Left hindlimb (tissue), 1 donor: ENCODE measurements around the gene LIPC.

Experiments
- DNase-seq: peaks from one replicate; pipeline ENCODE4 v3.0.0-alpha.2; 2018

Gene LIPC

DNA sequence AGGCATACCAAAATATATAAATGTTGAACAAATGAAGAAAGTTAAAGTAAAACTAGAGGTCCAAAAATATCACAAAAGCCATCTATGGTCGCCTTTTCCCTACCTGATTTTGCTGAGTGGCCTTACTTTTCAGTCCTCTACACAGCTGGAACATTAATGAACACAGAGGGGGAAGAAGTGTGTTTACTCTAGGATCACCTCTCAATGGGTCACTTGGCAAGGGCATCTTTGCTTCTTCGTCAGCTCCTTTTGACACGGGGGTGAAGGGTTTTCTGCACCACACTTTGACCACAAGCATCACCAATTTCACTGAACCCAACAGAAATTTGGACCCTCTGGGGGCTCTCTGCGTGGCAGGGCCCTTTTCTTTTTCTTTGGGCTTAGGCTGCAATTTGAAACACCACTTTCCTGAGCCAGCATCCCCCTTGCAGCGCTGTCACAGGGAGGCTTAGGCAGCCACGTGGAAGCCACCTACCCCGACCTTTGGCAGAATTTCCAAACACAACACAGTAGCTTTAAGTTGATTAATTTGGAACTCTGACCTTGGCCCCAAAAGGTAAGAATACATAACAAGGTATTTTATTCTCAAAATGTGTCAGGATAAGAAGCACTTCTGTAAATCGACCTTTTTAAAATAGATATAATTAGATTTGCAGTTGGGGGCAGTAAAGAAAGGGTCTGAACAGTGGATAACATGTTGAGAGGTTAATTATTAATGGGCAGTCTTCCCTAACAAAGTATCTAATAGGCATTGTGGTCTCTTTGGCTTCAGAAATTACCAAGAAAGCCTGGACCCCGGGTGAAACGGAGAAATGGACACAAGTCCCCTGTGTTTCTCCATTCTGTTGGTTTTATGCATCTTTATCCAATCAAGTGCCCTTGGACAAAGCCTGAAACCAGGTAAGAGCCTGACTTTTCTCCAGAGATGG lies at the start of gene LIPC:
TSS of gene LIPC (plus strand) at position 771 of the 929 bp plus-strand sequence. CDS start at position 813, 42 bp downstream.
- no peak for DNase-seq

DNA sequence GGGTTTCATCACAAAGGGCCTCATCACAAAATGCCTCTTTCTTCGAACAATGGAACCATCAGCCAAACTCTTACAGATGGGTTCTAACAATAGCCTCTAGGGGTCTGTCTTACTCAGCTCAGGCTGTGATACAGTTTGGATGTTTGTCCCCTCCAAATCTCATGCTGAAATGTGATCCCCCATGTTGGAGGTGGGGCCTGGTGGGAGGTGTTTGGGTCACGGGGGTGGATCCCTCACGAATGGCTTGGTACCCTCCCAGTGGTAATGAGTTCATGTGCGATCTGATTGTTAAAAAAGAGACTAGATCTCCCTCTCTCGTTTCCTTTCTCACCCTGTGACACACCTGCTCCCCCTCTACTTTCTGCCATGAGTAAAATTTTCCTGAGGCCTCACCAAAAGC lies 47.9 kb upstream of the LIPC start:
- DNase-seq = no peak

DNA sequence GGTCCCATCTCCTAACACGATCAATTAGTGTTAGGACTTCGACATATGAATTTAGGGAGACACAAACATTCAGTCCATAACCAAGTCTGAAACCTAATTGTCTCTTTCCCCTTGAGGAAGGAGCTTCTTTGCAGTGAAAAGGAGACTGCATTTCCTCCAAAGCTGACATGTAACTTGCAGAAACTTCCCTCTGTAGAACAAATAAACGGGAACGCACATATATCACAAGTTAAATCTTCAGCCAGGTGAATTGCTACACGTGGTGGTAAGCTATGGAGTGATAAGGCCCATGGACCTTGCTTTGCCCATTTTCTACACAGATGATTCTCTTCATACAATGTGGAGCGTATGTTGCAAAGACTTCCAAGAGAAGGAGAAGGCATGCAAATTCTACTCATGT lies 47.1 kb upstream of the LIPC start:
- DNase-seq = no peak

DNA sequence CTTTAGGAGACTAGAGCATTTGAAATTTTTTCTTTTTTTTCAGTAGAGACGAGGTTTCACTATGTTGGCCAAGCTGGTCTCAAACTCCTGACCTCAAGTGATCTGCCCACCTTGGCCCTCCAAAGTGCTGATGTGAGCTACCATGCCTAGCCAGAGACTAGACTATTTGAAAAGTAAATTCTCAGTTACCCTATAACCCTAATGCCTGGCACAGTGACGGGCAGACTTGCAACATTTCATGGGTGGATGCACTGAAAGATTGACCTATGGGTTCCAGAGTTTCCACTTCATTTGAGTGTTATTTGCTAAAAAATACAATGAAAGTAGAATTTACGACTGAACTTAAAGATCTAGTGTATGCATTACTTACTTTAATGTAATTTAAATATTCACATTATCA lies 45.7 kb upstream of the LIPC start:
- DNase-seq = no peak

DNA sequence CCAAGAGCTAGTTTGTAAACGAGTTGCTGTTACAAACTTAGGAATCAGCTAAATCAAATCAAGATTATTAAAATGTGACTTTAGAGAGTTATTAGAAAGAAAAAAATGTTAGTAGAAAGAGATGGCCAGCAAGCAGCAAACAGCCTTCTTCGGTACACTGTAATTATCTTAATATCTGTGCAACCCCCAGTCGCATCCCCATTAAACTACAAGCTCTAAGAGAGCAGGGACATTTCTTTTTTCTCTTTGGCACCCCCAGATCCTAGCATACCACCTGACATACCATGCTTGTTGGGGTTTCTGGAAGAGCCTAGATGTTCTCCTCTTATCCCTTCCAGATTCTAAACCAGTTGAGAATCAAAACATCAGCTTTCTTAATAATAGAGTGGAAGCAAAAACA lies 45.1 kb upstream of the LIPC start:
- no peak for DNase-seq

DNA sequence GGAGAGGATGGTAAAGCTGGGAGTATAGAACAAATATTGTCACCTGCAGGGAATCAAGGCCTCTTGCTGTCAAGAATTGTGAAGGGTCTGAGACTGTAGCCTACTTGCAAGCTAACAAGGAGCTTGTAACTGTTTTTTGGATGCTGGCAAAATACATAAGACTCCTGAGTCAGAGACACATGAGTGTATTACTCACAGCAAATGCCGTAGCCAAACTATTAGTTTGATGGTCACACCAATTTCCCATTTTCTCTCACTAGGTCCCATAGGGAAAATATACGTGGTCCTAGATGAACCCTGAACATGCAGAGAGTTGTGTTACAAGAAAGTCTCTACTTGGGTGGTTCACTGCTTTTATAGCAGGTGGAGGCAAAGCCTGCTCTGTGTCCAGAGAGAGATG lies 44.7 kb upstream of the LIPC start:
- DNase-seq = no peak

DNA sequence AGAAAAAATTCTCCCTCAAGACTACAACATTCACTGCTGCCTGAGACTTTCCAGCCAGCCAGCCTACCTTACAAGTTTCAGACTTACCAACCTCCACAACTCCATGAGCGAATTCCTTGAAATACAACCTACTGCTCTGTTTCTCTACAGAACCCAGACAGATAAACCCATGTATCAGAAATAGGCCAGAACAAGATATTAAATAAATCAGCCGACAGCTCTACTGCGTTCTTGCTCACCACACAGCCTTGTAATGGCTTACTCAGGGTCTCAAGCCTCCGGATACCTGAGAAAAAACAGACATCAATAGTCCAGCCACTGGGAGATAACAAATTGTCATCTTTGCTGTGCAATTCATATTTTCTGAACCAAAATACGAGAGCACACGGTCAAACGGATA lies 43.6 kb upstream of the LIPC start:
- DNase-seq = no peak

DNA sequence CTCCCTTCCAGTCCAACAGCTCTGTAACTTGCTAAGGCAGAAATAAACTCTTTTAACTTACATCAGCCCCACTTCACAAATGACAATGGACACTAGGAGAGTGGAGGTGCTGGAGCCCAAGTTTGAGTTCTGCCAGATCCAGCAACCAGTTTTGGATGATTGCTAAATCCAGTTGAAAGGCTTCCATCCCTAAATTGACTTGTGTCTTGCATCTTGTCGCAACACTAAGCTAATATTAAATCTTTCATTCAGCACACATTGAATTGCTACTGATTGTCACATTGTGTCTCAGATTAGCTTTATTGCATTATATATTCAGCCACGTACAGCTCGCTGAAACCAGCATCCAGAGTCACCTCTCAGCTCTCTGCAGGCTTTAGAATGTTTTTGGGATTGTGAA lies 41.7 kb upstream of the LIPC start:
- no peak for DNase-seq

DNA sequence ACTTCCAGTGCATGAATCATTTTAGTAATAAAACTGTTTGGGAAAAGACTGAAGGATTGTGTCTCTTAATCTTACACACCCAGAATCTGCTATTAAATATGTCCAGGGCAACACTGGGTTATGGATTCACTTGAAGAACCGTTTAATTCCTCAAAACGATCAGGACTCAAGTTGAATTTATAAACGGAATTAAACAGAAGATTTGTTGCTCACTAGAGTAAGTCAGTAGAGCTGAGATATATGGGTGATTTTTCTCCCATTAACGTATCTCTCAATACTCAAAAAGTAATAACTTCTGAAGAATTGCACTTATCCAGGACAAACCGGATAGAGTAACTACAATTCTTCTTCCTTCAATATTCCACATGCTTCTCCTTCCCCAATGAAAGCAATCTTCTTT lies 41.1 kb upstream of the LIPC start:
- DNase-seq = no peak

DNA sequence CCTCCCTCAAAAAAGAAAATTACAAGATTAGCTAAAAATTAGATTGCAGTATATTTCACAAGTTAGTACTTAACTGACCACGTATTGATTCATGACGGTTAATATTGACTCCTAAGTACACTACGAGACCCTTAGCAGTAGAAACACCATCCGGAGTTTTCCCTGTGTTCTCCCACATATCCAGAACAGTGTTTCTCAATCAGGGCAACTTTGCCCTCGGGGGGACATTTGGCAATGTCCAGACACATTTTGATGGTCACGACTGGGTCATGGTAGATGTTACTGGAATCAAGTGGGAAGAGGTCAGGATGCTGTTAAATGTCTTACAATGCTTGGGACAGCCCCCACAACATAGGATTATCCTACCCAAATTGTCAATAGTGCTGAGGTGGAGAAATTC lies 40.7 kb upstream of the LIPC start:
- DNase-seq = no peak

DNA sequence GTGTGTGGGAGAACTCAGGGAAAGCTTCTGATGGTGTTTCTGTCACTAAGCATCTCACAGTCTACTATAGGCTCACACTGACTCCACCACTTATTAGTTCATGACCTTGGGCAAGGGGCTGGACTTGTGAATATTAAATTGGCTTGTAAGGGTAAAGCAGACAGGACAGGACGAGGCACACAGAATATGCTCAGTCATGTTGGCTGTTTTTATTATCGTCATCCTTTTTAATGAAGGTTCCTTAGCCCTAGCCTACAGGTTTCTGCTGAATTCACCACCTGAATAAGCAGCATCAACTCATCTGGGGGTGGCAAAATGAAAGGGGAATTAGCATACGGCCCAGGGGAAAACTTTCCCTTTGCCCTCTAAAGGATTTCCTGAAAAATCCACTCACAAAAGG lies 39.6 kb upstream of the LIPC start:
- DNase-seq = no peak

DNA sequence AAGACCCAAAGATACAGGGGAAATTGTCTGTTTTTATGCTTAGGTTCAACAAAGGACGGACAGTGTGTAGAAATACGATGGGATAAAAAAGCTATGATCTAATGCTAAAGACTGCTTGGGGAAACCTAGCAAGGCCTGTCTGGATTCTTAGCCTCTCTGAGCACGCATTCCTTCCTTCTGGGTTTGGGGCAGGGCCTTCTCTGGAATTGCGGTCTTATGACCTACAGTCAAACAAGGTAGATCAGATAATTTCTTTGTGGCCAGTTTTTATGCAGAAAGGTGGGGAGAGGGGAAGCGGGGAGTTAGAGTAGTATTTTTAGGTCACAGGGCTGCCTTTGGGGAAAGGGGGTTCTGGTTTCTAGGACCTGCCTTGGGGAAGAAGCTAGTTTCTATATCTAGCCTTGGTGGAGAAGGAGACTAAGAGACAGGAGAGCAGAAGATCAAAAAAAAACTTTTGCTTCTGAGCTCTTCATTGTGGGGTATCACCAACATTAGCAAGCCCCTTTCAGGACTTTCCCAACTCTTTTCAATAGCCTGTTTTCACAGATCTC lies 39.1 kb upstream of the LIPC start:
- no peak for DNase-seq

DNA sequence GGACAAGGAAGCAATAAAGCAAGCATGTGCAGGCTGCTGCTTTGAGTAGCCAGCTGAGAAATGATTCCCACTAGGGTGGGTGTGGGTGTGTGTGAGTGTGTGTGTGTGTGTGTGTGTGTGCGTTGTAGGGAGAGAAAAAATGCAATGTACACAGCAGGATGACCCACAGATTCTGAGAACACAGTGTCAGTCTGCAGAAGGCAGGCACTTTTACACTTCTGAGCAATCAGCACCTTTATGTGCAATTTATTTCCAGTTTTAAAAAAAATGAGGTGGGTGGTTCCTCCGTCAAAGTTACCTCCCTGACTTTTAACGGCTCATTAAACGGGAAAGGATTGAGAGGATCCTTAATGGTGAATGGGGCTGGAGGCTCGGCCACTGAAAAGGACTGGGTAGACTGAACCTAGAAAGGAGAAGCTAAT lies 38.5 kb upstream of the LIPC start:
- DNase-seq = peak; percentile 37

DNA sequence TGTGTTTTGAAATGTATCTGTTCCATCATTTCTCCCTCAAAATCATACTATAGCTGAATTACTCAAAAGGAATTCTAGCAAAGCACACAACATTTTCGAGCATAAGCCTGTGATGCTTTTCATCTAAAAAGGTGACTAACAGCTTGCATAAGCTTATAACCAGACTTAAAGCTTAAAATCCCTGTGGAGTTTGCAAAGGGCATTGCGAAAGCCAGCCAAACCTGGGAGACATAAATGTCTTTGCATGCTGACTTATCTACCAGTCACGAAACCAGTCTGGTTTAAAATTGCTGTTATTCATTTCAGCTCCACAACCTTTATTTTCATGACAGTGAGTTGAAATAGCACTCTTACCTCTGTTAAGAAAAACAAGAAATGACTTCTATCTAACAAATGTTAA lies 35.6 kb upstream of the LIPC start:
- no peak for DNase-seq

DNA sequence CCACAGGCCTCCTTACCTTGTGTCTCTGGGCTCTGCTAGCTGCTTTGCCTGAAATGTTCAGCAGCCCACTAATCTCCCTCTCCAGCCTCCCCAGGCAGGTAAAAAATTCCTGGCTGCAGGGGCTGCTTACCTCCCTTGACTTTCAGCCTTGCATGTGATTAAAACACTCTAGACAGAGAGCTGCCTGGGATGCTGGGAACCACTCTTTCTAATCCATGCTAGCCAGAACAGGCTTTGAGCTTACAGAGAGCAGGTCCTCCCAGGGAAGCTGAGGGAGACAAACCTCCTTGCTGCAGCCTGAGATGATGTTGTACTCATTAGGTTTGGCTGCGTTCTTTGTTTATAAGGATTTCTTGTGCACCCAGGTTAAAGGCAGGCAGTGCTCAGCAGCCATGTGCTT lies 33.7 kb upstream of the LIPC start:
- DNase-seq = no peak

DNA sequence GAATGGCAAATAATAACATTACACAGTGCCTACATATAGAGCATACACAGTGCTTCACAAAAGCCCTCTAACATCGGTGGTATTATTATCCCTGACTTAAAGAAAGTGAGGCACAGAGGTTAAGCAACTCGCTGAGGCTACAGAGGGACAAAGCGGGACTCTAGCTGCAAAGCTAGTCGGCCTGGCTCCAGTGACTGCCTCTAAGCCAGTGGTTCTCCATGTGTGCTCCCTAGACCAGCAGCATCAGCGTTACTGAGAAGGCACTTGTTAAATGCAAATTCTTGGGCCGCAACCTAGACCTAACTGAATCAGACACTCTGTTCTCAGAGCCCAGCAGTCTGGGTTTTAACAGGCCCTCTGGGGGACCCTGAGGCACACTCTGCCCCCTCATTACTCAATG lies 33.1 kb upstream of the LIPC start:
- no peak for DNase-seq

DNA sequence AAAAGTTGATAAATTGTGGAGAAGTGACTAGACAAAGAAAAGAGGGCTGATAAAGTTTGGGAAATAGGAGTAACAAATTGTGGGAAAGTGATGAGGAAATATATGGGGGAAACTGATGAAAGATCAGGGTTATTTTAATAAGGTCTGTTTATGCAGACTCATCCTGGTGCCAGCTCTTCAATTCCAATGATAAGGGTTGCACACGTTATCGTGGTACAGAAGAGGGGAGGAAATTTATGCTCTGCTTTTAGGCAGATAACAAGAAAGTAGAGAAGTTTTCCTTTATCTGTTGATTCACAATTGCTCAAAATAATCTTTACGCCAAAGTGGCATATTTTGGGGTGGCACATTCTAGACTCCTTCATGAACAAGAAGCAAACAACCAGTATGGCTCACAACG lies 32.1 kb upstream of the LIPC start:
- DNase-seq = no peak

DNA sequence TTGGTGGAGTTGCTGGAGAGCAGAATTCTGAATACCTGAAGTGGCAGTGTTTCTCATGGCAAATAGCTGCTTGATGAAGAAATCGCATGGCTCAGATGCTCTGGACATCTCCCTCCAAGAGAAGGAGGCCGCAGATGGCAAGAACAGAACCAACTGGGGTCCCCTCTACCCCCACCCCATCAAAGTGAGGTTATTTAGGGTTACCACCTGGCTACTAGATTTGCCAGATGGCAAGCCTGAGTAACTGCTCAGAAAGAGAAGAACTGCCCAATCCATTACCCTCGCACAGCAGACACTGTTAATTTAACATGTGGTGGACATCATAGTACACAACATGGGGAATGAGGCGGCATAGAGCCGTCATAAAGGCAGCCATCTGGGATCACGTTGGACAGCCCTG lies 30.5 kb upstream of the LIPC start:
- no peak for DNase-seq

DNA sequence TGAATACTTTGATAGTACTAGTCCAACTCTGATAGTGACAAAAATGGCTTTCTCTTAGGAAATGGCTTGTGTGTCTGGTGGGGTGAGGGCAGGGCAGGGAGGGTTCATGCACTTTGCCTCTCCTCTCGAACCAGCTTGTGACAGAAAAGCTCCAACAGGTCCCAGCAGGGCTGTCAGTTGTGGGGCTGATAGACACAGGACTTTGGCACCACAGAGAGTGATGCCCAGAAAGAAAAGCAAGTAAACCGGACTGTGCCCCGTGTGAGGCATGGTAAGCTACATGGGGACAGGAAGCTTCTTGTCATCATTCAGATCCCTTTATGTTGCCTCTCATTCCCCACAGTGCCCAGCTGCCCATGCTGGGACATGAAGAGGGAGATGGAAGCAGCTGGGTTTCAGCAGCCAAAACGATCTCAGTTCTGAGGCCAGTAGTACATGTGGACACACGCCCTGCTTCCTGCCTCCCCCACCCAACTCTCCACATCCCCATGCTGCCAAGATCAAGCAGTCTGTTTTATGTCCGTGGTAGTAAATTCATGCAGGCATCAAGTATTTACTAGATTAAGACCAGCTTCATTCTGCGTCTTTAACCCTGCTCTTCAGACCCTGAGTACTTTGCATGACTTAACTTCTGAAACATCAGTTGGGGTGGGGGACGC lies 29.7 kb upstream of the LIPC start:
- no peak for DNase-seq

DNA sequence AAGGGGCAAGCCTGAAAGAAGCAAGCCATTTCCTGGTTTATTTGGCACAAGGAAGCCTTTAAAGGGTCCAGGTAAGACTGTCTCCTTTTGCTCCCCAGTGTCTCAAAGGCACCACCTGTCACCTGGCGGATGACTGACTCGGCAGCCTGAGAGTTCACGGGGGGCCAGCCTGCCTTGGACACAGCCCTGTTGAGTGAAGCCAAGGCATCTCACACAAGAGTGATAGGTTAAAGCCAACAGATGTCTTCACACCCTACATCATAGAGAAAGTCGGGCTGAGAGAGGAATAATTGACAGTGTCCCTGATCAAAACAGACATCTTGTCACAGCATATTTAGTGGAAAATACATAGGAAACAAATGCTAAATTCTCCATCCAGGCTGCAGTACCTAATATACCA lies 28.2 kb upstream of the LIPC start:
- DNase-seq = no peak

DNA sequence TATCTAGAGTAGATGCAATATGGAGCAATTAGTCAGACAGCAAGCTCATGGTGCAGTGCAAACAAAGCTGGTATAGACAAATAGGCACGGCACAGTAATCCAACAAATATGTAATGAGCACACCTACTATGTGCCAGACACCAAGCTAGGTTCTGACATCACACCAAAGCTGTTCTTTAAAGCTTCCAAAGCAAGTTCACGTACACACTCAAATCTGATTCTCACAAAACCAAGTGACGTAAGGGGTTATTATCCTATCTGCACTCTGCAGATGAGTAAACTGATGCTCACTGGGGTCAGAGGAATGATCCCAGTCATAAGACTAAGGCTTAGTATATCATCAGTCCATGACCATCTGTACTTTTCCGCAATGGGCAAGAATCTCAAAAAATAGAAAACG lies 27.8 kb upstream of the LIPC start:
- DNase-seq = no peak

DNA sequence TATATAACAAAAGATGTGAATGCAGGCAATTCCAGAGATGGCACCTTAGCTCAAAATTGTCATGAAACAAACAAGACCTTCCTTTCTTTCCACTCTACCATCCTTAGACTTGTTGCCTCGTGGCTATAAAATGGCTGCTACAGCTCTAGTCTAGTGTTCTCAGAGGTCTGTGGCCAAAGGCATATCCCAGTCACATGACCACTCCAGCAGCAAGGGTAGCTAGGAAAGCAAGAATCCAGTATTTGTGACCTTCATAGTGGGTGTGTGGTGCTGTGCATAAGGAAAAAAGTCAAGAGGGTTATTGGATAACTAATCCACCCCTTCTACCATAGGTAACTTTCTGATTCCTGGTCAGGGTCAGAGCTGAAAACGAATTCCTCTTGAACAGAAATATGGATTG lies 27.1 kb upstream of the LIPC start:
- no peak for DNase-seq

DNA sequence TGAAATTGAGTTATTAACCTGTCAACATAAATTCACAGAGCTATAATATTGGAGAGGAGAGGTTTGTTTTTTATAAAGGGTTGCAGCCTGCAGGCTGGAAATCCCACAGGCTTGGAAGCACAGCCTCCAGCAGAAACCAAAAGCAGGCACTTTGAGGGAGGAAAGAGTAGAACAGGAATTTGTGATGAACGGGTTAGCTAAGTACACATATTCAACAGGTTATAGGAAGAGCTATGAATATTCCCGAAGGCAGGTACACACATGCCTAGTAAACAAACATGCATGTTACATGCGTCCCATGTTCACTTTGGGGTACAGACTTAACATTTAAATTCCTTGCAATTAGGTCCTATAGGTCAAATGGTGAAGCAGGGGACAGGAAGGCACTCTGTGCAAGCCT lies 25.9 kb upstream of the LIPC start:
- no peak for DNase-seq

DNA sequence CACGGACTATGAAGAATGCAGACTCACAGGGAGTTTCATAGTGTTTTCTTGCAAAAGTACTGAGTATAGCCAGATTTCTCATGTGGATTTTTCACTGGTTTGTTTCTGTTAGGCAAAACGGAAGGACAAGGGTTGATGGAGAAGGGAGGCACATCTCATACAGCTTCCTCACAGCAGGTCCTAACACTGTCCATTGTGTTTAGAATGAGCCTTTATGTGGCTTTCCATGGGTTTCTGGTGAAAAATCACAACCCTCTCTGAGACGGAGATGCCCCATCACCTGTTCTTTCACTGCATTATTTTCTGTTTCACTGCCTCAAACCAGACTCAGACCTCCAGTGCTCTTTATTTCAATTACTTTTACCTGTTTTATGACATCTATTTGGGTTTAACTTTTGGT lies 25.0 kb upstream of the LIPC start:
- DNase-seq = no peak
